ENCODE results near the gene BICRA. TPM values are rescaled to one million over a fixed set of nuclear protein-coding genes. Genes with fewer than 3 reads are reported as not detected.

The BICRA gene
- total and polyA plus RNA-seq, 9 of the 15 experiments (the other 6 are each of a cell fraction or from before 2014, with no cell fraction given): 0.01 to 8.8 (median 1.2) TPM

- no peak for TF ChIP-seq ZBTB43 (CRISPR knock-in tag; IDR thresholded peaks at IDR 0.05)
- peak; percentile 67; the same call in 1 of the 2 replicates for TF ChIP-seq ZNF12 (CRISPR knock-in tag; IDR thresholded peaks at IDR 0.05)
- TF ChIP-seq TOE1 (IDR thresholded peaks at IDR 0.05; ENCODE audit: borderline replicate concordance): 0 out of 2 replicates have a peak, but pooled peaks have one; percentile 37
- TF ChIP-seq TOE1 (CRISPR knock-in tag; IDR thresholded peaks at IDR 0.05; ENCODE audit: borderline replicate concordance, low read depth): no peak
- TF ChIP-seq ZBTB2 (IDR thresholded peaks at IDR 0.05): no peak
- TF ChIP-seq TARDBP (IDR thresholded peaks at IDR 0.05): peak; percentile 87
- TF ChIP-seq NFIX (CRISPR knock-in tag; IDR thresholded peaks at IDR 0.05; ENCODE audit: low read depth): no peak
- TF ChIP-seq MCM5 (IDR thresholded peaks at IDR 0.05; ENCODE audit: low read depth): no peak
- TF ChIP-seq KHSRP (IDR thresholded peaks at IDR 0.05): no peak
- TF ChIP-seq TFAP4 (CRISPR knock-in tag; IDR thresholded peaks at IDR 0.05; ENCODE audit: borderline replicate concordance): peak; percentile 87
- peak; percentile 77 for TF ChIP-seq RB1 (IDR thresholded peaks at IDR 0.05; ENCODE audit: low read depth)
- 0 out of 2 replicates have a peak, but pooled peaks have one; percentile 47 for TF ChIP-seq HMGXB4 (CRISPR knock-in tag; IDR thresholded peaks at IDR 0.05)
- no peak for TF ChIP-seq SETDB1 (IDR thresholded peaks at IDR 0.05; ENCODE audit: low read length)
- TF ChIP-seq BRD4 (IDR thresholded peaks at IDR 0.05): no peak
- TF ChIP-seq E2F6 (IDR thresholded peaks at IDR 0.05; ENCODE audit: borderline replicate concordance in 1 of 2, extremely low read depth in 1 of 2, insufficient read depth in 1 of 2, insufficient read length in 1 of 2, low read depth in 1 of 2, low read length in 1 of 2, poor library complexity in 1 of 2, severe bottlenecking in 1 of 2): peak; percentile 29 to 66
- TF ChIP-seq TGIF2 (CRISPR knock-in tag; IDR thresholded peaks at IDR 0.05): no peak
- no peak for TF ChIP-seq NFATC3 (IDR thresholded peaks at IDR 0.05)
- no peak for TF ChIP-seq ZNF133 (CRISPR knock-in tag; IDR thresholded peaks at IDR 0.05)
- TF ChIP-seq ZNF354B (CRISPR knock-in tag; IDR thresholded peaks at IDR 0.05): no peak
- TF ChIP-seq ATF4 (CRISPR knock-in tag; IDR thresholded peaks at IDR 0.05): no peak
- TF ChIP-seq SRSF9 (IDR thresholded peaks at IDR 0.05; ENCODE audit: borderline replicate concordance, low read depth, low read length): no peak
These were observed 8.4 kb upstream of the BICRA start (continued) for GRCh38 chr19:47600246-47601179.

All from K562 (cell line).